ENCODE data around the gene ZNF394.
"Not testable (repeated sequence)": the region's sequence is repeated elsewhere in the genome, so short reads cannot be mapped to it uniquely, and the experiment has no call there.

Gene ZNF394

GRCh38 chr7:99505324-99505662 lies 5.2 kb upstream of the ZNF394 start:
- Histone ChIP-seq H3K4me3 (ENCODE audit: insufficient read depth, low read length, poor library complexity, severe bottlenecking) (peak overlapping the region; percentile 79), H3F3A (ENCODE audit: insufficient read depth) (peaks cover 18% of the 10 kb centered on the region), H3K9me2 (replicated peaks; ENCODE audit: insufficient read depth, low read length) (no peaks in the 10 kb centered on the region), H3K9ac (ENCODE audit: low read length) (peak overlapping the region; percentile 80), H3K79me2 (ENCODE audit: insufficient read depth, low read length) (peaks cover 46% of the 10 kb centered on the region), H3K4me2 (ENCODE audit: low read depth, low read length, poor library complexity, severe bottlenecking) (peak overlapping the region; percentile 85), H2AFZ (ENCODE audit: low read depth, low read length, severe bottlenecking) (peak overlapping the region; percentile 83), H3K27me3 (ENCODE audit: low read length) (no peaks in the 10 kb centered on the region), H3K27ac (ENCODE audit: low read depth, low read length) (peak overlapping the region; percentile 66), H4K20me1 (ENCODE audit: low read depth, low read length) (no peaks in the 10 kb centered on the region), H3K36me3 (ENCODE audit: low read length) (peaks cover 4% of the 10 kb centered on the region; the same call in 1 of the 2 replicates), H3K9me3 (ENCODE audit: insufficient read depth, low read length) (no peaks in the 10 kb centered on the region)
- no peak for TF ChIP-seq EZH2phosphoT487 (conservative IDR thresholded peaks at IDR 0.05; ENCODE audit: low read length)
- no peak for TF ChIP-seq CTCF (IDR thresholded peaks at IDR 0.05; ENCODE audit: insufficient read depth, low read length, poor library complexity, severe bottlenecking)

GRCh38 chr7:99504603-99505323 lies 4.7 kb upstream of the ZNF394 start, which contains the start of gene ZKSCAN5:
ZKSCAN5 (plus strand) TSS chr7:99504662; CDS start chr7:99506045, 1,383 bp downstream.
- H3K36me3 ChIP-seq (ENCODE audit: low read length) = peaks cover 4% of the 10 kb centered on the region; the same call in 1 of the 2 replicates
- no peak for TF ChIP-seq EZH2phosphoT487 (conservative IDR thresholded peaks at IDR 0.05; ENCODE audit: low read length)
- no peak for TF ChIP-seq CTCF (IDR thresholded peaks at IDR 0.05; ENCODE audit: insufficient read depth, low read length, poor library complexity, severe bottlenecking)
- H3K27ac ChIP-seq (ENCODE audit: low read depth, low read length) = peak within 1 kb of the TSS; percentile 66
- H3K4me2 ChIP-seq (ENCODE audit: low read depth, low read length, poor library complexity, severe bottlenecking) = peak within 1 kb of the TSS; percentile 85
- H3K9ac ChIP-seq (ENCODE audit: low read length) = peak within 1 kb of the TSS; percentile 80
- H3K79me2 ChIP-seq (ENCODE audit: insufficient read depth, low read length) = peaks cover 48% of the 10 kb centered on the region
- peak within 1 kb of the TSS; percentile 79 for H3K4me3 ChIP-seq (ENCODE audit: insufficient read depth, low read length, poor library complexity, severe bottlenecking)
- H3F3A ChIP-seq (ENCODE audit: insufficient read depth) = peaks cover 18% of the 10 kb centered on the region
- no peaks in the 10 kb centered on the region for H3K9me3 ChIP-seq (ENCODE audit: insufficient read depth, low read length)
- no peaks in the 10 kb centered on the region for H4K20me1 ChIP-seq (ENCODE audit: low read depth, low read length)
- no peaks in the 10 kb centered on the region for H3K27me3 ChIP-seq (ENCODE audit: low read length)
- no peaks in the 10 kb centered on the region for H3K9me2 ChIP-seq (replicated peaks; ENCODE audit: insufficient read depth, low read length)
- H2AFZ ChIP-seq (ENCODE audit: low read depth, low read length, severe bottlenecking) = peak within 1 kb of the TSS; percentile 83

DNA sequence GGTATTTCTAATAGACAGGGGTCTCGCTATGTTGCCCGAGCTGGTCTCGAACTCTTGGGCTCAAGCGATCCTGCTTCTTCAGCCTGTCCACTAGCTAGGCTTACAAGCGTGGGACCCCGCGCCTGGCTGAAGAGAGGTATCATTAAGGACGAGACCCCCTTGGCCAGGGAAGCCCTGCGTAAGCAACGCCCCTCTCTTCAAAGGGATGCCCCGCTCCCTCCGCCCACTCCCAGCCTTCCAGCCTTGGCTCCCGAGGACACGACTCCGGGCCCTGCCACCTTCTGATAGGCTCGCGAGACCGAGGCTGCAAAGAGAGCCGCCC lies 4.2 kb upstream of the ZNF394 start:
- Histone ChIP-seq H3K9me2 (replicated peaks; ENCODE audit: insufficient read depth, low read length) (no peaks in the 10 kb centered on the region), H3K27ac (ENCODE audit: low read depth, low read length) (no peak overlapping the region; the same call in 1 of the 2 replicates), H4K20me1 (ENCODE audit: low read depth, low read length) (no peaks in the 10 kb centered on the region), H3K4me2 (ENCODE audit: low read depth, low read length, poor library complexity, severe bottlenecking) (peak overlapping the region; percentile 85), H3K4me3 (ENCODE audit: insufficient read depth, low read length, poor library complexity, severe bottlenecking) (peak overlapping the region; percentile 79), H3K36me3 (ENCODE audit: low read length) (peaks cover 4% of the 10 kb centered on the region; the same call in 1 of the 2 replicates), H3K9me3 (ENCODE audit: insufficient read depth, low read length) (no peaks in the 10 kb centered on the region), H3K27me3 (ENCODE audit: low read length) (no peaks in the 10 kb centered on the region), H3K9ac (ENCODE audit: low read length) (peak overlapping the region; percentile 80), H3F3A (ENCODE audit: insufficient read depth) (peaks cover 18% of the 10 kb centered on the region), H3K79me2 (ENCODE audit: insufficient read depth, low read length) (peaks cover 50% of the 10 kb centered on the region), H2AFZ (ENCODE audit: low read depth, low read length, severe bottlenecking) (peak overlapping the region; percentile 83)
- TF ChIP-seq EZH2phosphoT487 (conservative IDR thresholded peaks at IDR 0.05; ENCODE audit: low read length) = no peak
- no peak for TF ChIP-seq CTCF (IDR thresholded peaks at IDR 0.05; ENCODE audit: insufficient read depth, low read length, poor library complexity, severe bottlenecking)

- not testable (repeated sequence) for H3K27me3 ChIP-seq (ENCODE audit: low read length); H2AFZ ChIP-seq (ENCODE audit: low read depth, low read length, severe bottlenecking); H3K36me3 ChIP-seq (ENCODE audit: low read length); H3K9ac ChIP-seq (ENCODE audit: low read length); H3K4me3 ChIP-seq (ENCODE audit: insufficient read depth, low read length, poor library complexity, severe bottlenecking); H4K20me1 ChIP-seq (ENCODE audit: low read depth, low read length); H3K9me3 ChIP-seq (ENCODE audit: insufficient read depth, low read length); H3K9me2 ChIP-seq (replicated peaks; ENCODE audit: insufficient read depth, low read length); H3K27ac ChIP-seq (ENCODE audit: low read depth, low read length)
- peaks cover 32% of the 10 kb centered on the region for H3F3A ChIP-seq (ENCODE audit: insufficient read depth)
- H3K79me2 ChIP-seq (ENCODE audit: insufficient read depth, low read length) = peaks cover 61% of the 10 kb centered on the region
- peak overlapping the region; percentile 89 for H3K4me2 ChIP-seq (ENCODE audit: low read depth, low read length, poor library complexity, severe bottlenecking)
Observed at GRCh38 chr7:99501236-99501635, 1.2 kb upstream of the ZNF394 start.

Data from SU-DHL-6 (cell line).